Measurements from ENCODE around the gene CGB2. TPM values are rescaled to one million over a fixed set of nuclear protein-coding genes. Genes with fewer than 3 reads are reported as not detected.
A peak's percentile ranks its signal among the peaks of the same experiment; 100 is the strongest.

Gene CGB2
- total and polyA plus RNA-seq, 9 of the 15 experiments (the other 6 are each of a cell fraction or from before 2014, with no cell fraction given) = 0.22 TPM; not detected in 8

DNA sequence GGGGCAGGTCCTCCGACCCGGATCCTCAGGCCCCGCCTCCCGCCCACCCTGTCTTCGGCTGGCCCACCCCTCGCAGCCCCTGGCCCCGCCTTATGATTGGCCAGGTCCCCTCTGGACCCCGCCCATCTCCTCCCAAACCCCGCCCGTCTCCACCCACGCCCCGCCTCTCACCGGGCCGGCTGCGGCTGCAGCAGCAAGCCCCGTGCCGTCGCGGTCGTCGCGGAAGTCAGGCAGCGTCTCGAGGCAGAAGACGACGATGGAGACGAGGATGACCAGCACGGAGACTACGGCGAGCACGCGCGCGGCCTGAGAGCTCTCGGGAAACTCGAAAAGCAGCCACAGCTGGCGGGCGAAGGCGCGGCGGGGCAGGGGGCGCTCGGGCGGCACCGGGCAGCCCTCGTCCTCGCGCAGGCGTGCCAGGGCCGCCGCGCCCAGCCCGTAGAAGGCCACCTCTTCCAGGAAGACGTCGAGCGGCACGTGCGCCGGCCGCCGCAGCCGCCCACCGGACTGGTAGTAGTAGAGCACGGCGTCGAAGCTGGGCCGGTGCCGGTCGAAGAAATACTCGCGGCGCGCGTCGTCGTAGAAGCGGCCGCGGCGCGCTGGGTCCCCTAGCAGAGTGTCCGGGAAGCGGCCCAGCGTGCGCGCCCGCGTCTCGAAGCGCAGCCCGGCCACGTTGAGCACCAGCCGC, 40.3 kb downstream of the CGB2 start:
- DNase-seq (ENCODE audit: extremely low read depth in 1 of 4, low spot score in 3 of 4) (peak; percentile 70 to 94 (median 87)), FAIRE-seq (peak; percentile 67), ATAC-seq (peak; percentile 76)
- H4K20me1 ChIP-seq (replicated peaks; ENCODE audit: control insufficient read depth, insufficient read depth, low read length) = no peaks in the 10 kb centered on the region
- ChIA-PET POLR2A (interaction anchor here (0.7 to 1.2 kb wide), 2 partner anchors 9 to 15 kb away, joined by 3 read pairs; no protein-coding TSS in a partner anchor), CTCF (ENCODE audit: low intra/inter-chr PET ratio) (no interaction called here)
- peaks cover 9 to 32% of the 10 kb centered on the region in 2 experiments; a peak in 4 of 5 replicates for H3K4me1 ChIP-seq (replicated peaks in 1 of 2; ENCODE audit: control insufficient read depth in 2 of 2, insufficient read depth in 2 of 2, low read length in 2 of 2)
- intact Hi-C loops (cut with micrococcal nuclease) (loop anchor here (5.0 kb wide), 1 partner anchor 285 kb away; no protein-coding TSS in a partner anchor), in situ Hi-C loops (cut with MboI) (no loop called here)
- H3K9me3 ChIP-seq (replicated peaks; ENCODE audit: control insufficient read depth, insufficient read depth, low read depth, low read length) = no peaks in the 10 kb centered on the region
- H3K79me2 ChIP-seq (ENCODE audit: control insufficient read depth, insufficient read depth, low read length) = no peaks in the 10 kb centered on the region
- no peak overlapping the region for H3K4me3 ChIP-seq
- 45% methylated on average over 61 of the region's 93 CpGs for WGBS (ENCODE audit: insufficient coverage, low coverage, missing lambda C conversion rate)
- no peak overlapping the region for H3K27ac ChIP-seq (ENCODE audit: extremely low read depth, low read depth, low read length)
- H2AFZ ChIP-seq (ENCODE audit: low read depth, low read length) = peak overlapping the region; percentile 80
- no peak overlapping the region for H3K4me2 ChIP-seq (ENCODE audit: insufficient read depth, low read length)
- no peaks in the 10 kb centered on the region for H3K9me1 ChIP-seq (ENCODE audit: control insufficient read depth, insufficient read depth, low read length)
- H3K36me3 ChIP-seq (ENCODE audit: control insufficient read depth, insufficient read depth, low read length) = no peaks in the 10 kb centered on the region
- H3K9ac ChIP-seq (ENCODE audit: insufficient read depth in 1 of 2, low read depth in 2 of 2, low read length in 2 of 2) = no peak overlapping the region; a peak in 1 of 4 replicates
- H3K27me3 ChIP-seq (ENCODE audit: control insufficient read depth in 2 of 2, insufficient read depth in 2 of 2, low read length in 2 of 2) = peaks cover 9 to 31% of the 10 kb centered on the region in 2 experiments; a peak in 4 of 5 replicates
- no TSS peak for BruUV-seq (replicated peaks)
- TF ChIP-seq, protein P1, sequence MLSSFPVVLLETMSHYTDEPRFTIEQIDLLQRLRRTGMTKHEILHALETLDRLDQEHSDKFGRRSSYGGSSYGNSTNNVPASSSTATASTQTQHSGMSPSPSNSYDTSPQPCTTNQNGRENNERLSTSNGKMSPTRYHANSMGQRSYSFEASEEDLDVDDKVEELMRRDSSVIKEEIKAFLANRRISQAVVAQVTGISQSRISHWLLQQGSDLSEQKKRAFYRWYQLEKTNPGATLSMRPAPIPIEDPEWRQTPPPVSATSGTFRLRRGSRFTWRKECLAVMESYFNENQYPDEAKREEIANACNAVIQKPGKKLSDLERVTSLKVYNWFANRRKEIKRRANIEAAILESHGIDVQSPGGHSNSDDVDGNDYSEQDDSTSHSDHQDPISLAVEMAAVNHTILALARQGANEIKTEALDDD (IDR thresholded peaks at IDR 0.05) = no peak
- no peak for TF ChIP-seq LCOR (CRISPR knock-in tag; IDR thresholded peaks at IDR 0.05)
- TF ChIP-seq WHSC1 (IDR thresholded peaks at IDR 0.05; ENCODE audit: low read length) = no peak
- TF ChIP-seq, protein P2, sequence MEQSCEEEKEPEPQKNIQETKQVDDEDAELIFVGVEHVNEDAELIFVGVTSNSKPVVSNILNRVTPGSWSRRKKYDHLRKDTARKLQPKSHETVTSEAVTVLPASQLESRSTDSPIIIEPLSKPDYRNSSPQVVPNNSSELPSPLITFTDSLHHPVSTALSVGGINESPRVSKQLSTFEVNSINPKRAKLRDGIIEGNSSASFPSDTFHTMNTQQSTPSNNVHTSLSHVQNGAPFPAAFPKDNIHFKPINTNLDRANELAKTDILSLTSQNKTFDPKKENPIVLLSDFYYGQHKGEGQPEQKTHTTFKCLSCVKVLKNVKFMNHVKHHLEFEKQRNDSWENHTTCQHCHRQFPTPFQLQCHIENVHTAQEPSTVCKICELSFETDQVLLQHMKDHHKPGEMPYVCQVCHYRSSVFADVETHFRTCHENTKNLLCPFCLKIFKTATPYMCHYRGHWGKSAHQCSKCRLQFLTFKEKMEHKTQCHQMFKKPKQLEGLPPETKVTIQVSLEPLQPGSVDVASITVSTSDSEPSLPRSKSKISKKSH (CRISPR knock-in tag; IDR thresholded peaks at IDR 0.05) = no peak
- TF ChIP-seq EP300 (IDR thresholded peaks at IDR 0.05; ENCODE audit: low read length) = no peak
- no peak for TF ChIP-seq CC2D1A (IDR thresholded peaks at IDR 0.05)
- no peak for TF ChIP-seq TCF7 (IDR thresholded peaks at IDR 0.05; ENCODE audit: borderline replicate concordance)
- no peak for TF ChIP-seq FOSL1 (tag; conservative IDR thresholded peaks at IDR 0.05)
- TF ChIP-seq ZNF146 (CRISPR knock-in tag; IDR thresholded peaks at IDR 0.05; ENCODE audit: unreplicated experiment) = no peak
- TF ChIP-seq FOS (IDR thresholded peaks at IDR 0.05; ENCODE audit: extremely low read depth, insufficient read length) = no peak
- no peak for TF ChIP-seq CSDE1 (IDR thresholded peaks at IDR 0.05)
- TF ChIP-seq IRF2 (CRISPR knock-in tag; IDR thresholded peaks at IDR 0.05) = no peak
- no peak for TF ChIP-seq NR2F6 (CRISPR knock-in tag; IDR thresholded peaks at IDR 0.05)
- TF ChIP-seq NCOA2 (IDR thresholded peaks at IDR 0.05; ENCODE audit: partially characterized antibody in 2 of 2) = no peak
- no peak for TF ChIP-seq ZNF431 (CRISPR knock-in tag; IDR thresholded peaks at IDR 0.05)
- no peak for TF ChIP-seq CBFA2T3 (IDR thresholded peaks at IDR 0.05)
- no peak for TF ChIP-seq HEY1 (CRISPR knock-in tag; IDR thresholded peaks at IDR 0.05; ENCODE audit: borderline replicate concordance)
- TF ChIP-seq FOXP4 (CRISPR knock-in tag; IDR thresholded peaks at IDR 0.05; ENCODE audit: borderline replicate concordance) = no peak
- TF ChIP-seq MTA1 (IDR thresholded peaks at IDR 0.05; ENCODE audit: borderline replicate concordance) = no peak
- TF ChIP-seq RFX5 (IDR thresholded peaks at IDR 0.05; ENCODE audit: low read depth, low read length) = no peak
- no peak for TF ChIP-seq KHSRP (IDR thresholded peaks at IDR 0.05)

Measured in K562 (cell line).